ENCODE measurements around the gene NBPF20.
A peak's percentile ranks its signal among the peaks of the same experiment; 100 is the strongest.
"Not testable (repeated sequence)": the region's sequence is repeated elsewhere in the genome, so short reads cannot be mapped to it uniquely, and the experiment has no call there.

Gene NBPF20, protein sequence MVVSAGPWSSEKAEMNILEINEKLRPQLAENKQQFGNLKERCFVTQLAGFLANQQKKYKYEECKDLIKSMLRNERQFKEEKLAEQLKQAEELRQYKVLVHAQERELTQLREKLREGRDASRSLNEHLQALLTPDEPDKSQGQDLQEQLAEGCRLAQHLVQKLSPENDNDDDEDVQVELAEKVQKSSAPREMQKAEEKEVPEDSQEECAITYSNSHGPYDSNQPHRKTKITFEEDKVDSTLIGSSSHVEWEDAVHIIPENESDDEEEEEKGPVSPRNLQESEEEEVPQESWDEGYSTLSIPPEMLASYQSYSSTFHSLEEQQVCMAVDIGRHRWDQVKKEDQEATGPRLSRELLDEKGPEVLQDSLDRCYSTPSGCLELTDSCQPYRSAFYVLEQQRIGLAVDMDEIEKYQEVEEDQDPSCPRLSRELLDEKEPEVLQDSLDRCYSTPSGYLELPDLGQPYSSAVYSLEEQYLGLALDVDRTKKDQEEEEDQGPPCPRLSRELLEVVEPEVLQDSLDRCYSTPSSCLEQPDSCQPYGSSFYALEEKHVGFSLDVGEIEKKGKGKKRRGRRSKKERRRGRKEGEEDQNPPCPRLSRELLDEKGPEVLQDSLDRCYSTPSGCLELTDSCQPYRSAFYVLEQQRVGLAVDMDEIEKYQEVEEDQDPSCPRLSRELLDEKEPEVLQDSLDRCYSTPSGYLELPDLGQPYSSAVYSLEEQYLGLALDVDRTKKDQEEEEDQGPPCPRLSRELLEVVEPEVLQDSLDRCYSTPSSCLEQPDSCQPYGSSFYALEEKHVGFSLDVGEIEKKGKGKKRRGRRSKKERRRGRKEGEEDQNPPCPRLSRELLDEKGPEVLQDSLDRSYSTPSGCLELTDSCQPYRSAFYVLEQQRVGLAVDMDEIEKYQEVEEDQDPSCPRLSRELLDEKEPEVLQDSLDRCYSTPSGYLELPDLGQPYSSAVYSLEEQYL (N-terminal part only)

DNA sequence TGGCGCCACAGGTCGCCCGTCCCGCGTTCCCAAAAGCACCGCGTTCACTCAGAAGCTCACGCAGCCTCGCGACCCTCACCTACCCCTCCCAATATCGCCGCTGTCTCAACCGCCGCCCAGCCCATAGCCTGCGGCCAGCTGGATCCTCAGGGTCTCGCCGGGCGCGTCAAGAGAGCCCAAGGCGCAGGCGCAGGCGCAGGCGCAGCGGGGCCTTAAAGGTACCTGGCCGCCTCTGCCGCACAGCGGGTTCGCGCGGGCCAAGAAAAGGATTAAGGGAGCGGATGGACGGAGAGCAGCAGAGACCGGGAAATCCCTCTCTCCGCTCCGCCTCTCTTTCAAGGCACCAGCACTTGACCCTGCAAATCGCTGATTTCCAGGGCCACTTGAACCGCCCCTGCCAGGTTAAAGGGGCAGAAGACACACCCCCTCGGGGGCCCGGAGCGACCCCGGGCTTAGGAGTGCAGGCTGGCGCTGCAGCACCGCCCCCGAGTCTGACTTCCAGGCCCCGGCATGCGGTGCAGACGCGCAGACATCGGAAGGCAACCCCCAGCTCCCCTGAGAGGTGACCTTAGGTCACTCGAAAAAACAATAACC is at the start of gene NBPF20:
TSS of gene NBPF20 (minus strand) at position 168 of the 594 bp plus-strand sequence. CDS start 20,331 bp downstream, outside the sequence.
- DNase-seq, result peak; percentile 74

DNA sequence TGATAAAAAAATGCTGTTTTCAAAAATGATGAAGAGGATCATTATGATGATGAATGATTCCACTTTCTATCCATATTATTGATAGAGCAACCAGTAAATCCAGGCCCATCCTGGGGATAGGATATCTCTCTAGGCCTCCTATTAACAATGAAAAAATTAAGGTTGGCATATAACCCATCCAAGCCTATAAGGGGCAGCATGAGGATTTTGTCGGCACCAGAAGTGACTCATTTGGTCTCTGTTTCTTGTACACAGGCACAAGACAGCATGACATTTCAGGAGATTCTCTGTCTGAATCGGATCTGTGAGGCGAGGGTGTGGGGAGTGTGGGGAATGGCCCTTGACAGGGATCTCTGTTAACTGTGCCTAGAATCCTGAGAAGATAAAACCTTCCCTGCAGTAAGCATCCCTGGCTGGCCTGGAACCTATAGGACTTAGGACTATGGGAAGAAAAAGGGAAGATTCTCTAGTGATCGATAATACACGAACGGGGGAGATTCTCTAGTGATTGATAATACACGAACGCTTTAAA is 49.5 kb upstream of the NBPF20 start:
- not testable (repeated sequence) for DNase-seq

DNA sequence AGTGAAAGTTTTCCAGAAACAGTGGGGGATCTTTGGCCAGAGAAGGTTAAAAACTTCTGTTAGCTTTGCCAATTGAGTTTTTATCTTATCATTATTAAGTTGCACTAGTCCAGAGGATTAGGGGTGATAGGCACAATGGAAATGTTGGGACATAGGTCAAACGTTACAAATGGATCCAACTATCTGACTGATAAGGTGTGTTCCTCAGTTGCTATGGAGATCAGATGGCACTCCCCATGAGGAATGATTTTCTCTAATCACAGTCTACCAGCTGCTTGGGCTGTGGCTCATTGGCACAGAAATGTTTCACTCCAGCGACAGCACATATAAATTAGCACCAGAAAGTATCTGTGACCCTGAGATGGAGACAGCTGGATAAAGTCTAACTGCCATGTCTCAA is 47.3 kb upstream of the NBPF20 start:
- peak; percentile 62 for DNase-seq

DNA sequence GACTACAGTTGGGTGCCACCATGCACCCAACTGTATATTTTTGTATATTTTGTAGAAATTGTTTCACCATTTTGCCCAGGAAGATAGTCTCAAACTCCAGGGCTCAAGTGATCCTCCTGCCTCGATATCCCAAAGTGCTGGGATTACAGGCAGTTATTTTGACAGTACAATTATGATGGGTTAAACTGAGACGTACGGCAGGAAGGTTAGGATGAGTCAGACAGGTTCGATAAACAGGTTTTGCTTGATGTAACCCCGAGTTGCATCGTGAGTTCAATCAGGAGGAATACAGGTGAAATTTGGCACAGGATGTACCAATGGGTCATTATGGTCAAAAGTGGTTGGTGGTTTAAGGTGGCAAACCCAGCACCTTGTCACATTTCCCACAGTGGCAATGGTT is 46.0 kb upstream of the NBPF20 start:
- not testable (repeated sequence) for DNase-seq

DNA sequence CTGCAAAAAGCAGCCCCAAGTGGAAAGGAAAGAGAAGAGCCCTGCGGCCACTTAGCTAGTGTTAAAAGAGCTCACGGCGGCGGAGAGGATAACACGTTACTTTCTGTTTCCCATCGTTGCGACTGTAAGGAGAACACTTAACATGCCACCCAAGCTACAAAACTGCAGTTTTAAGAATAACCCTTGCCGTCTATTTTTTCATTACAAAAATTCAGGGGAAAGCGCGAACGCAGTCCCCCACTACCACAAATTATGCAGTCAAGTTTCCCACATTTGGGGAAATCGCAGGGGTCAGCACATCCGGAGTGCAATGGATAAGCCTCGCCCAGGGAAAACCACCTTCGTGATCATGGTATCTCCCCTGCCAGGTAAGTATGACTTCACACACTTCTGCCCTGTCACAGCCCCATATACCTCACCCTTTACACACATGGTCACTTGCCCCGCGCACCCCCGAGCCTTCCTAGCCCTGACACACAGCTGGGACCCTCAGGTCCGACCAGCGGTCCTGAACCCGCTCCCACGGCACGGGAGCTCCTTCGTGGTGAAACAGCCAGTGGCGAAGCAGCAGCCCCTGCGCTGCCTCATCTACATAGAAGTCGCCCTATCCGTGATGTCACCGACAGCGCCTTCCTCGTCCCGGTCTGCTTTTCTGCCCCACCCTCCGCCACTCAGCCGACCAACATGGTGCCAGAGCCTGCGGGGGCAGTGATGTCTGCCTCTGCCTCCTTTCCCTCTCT is 40.2 kb upstream of the NBPF20 start:
- peak; percentile 99 for DNase-seq

DNA sequence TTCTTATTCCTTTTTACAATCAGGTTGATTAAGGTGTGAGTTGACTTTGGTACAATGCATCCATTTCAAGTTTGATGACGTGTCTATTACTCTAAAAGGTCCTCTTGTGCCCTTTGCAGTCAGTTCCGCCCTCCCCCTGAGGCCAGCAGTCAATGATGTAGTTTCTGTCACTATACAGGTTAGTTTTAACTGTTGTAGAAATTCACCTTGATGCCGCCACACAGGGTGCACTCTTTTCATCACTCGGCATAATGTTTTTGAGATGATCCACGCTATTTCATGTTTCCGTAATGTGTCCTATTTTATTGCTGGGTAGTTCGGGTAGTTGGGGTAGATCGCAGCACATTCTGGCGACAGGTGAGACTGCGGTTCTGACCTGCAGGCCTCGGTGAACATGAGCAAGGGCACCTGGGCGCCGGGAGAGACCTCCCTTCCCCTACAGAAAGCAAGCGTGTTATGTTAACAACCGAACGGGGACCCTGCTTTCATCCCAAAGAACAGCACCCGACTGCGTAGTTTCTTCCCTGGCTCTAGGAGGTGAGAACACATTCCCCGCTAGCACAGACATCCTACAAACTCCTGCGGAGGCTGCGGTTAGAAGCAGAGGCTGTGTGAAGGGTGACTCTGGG is 39.4 kb upstream of the NBPF20 start:
- DNase-seq, result not testable (repeated sequence)

DNA sequence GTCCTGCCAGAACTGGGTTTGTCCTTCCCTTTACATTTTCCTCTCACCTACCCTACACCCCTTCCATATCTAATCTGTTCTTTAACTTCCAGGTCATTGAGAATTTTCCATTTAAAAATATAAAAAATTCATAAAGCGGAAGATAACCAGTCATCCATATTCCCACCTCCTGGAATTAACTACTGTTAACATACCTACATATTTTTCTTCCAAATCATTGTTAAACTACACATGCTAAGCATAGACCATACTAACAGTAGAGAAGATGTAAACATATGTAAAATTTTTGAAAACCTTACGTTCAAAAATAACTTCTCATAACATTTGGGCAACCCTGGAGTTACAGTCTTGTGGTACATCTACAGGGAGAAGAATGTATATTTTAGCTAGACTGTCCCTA is 38.6 kb upstream of the NBPF20 start:
- DNase-seq, result not testable (repeated sequence)

DNA sequence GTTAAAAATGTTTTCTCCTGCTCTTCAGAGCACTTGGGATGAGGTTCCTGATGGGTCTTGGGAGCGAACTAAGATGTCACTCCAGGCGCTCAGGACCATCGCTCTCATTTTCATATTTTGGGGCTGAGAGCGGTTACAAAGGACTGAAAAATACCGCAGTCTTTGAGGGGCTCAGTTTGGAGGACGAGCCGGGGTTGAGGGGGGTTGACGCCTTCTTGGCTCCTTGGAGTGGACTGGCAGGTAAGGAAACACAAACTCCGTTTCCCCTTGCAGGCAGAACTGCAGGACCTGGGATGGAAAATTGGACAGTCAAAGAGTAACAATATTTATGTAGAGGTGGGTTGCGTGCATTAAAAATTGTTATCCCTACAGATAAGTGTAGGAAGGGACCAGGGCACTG is 35.3 kb upstream of the NBPF20 start:
- not testable (repeated sequence) for DNase-seq

DNA sequence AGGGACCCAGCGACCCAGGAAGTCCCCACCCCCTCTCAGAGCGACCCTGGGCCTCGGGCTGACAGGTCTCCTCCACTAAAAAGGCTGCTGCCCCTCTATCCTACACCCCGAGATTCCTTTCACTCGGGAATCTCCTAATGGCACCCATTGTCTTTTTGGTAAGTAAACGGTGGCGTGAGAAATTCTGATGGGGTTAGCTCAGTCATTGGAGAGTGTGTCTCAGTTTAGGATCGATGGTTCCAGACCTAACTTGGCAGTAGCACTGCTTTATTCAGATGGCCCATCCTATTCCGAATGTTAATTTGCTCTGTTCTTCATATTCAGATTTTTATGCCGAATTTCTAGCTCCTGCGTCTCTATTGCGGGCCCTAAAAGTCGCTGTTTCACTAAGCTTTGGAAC is 34.6 kb upstream of the NBPF20 start:
- not testable (repeated sequence) for DNase-seq

DNA sequence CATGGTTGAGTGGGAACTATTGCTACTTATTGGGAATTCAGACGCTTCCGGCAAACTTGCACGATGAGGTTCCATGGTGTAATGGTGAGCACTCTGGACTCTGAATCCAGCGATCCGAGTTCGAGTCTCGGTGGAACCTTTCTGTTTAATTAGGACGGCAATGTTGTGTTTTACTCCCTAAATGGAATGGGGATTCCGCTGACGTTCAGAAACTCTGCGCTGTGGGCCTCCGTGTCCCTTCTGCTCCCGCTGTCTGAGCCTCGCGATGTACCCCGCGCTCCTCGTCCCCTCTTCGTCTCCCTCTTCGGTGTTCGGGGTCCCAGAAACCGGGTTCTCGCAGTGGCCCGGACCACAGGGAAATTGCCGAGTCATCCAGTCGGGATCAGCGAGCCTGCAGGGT is 34.2 kb upstream of the NBPF20 start:
- DNase-seq, result not testable (repeated sequence)

DNA sequence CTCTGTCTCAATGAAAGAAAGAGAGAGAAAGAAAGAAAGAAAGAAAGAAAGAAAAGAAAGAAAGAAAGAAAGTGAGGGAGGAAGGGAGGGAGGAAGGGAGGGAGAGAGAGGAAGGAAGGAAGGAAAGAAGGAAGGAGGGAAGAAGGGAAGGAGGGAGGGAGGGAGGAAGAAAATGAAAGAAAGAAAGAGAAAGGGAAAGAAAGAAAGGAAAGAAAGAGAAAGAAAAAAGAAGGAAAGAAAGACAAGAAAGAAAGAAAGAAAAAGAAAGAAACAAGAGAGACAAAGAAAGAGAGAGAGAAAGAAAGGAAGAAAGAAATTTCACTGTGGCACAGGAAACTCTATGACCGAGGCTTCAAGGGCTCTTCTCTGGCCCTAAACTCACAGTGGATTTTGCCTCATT is 33.7 kb upstream of the NBPF20 start:
- DNase-seq, result not testable (repeated sequence)

DNA sequence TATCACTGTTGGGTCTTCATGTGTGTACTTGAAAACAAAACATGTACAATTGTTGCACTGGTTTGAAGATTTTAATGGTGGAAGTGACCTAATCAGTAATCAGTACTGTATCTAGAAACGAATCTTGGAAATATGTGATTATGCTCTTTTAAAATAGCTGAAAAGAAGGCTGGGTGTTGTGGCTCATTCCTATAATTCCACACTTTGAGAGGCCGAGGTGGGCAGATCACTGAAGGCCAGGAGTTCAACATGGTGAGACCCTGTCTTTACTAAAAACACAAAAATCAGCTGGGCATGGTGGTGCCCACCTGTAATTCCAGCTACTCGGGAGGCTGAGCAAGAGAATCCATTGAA is 29.4 kb upstream of the NBPF20 start:
- not testable (repeated sequence) for DNase-seq

DNA sequence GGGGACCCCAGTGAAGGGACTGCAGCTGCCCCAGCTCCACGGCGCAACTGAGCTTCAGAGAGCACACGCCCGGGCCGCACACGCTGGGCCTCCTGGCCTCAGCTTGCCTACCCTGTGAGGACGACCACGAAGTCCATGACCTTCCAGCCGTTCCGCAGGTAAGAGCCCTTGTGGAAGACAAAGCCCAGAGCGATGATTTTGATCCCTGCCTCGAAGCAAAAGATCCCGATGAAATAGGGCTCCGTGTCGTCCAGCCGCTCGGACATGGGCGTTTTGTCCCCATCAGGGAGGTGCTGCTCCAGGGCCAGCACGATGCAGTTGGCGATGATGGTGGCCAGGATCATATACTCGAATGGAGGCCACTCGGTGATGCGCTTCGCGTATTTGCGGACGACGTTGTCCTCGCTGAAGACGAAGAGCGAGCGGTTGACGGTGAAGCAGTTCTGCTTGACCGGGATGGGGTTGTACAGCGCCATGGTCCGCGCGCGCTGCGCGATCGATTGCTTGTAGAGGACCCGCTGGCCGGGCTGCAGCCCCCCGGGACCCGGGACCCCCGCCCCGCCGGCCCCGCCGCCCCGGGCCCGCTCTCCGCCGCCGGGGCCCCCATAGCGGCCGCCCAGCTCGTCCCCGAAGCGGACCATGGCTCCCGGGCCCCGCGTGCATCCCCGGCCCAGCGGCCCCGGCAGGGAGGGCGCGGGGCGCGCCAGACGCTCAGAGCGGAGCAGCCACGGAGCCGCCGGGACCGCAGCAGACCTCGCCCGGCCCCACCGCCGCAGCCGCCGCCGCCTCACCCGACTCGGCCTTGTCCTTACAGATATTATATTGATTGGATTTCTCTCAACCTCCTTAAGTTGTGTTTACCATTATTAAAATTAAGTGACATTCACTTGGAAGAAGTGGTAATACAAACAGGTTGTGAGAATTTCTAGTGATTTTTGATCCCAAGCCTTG is 28.7 kb upstream of the NBPF20 start:
- DNase-seq, result not testable (repeated sequence)

DNA sequence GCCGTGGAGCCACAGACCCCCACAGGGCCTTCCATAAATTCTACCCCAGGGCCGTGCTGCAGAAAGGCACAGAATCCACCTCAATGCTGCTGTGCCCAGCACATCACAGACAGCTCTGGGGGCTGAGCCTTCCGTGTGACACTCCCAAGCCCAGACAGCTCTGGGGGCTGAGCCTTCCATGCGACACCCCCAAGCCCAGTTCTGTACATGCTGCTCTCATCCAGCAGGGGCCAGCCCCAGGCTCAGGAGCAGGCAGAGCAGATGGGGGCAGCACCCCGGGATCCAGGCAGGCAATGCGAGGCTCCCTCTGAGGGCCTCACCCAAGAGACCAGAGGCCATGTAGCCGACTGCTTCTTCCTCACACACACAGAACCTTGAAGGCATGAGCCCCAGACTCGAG is 27.1 kb upstream of the NBPF20 start:
- DNase-seq, result not testable (repeated sequence)

DNA sequence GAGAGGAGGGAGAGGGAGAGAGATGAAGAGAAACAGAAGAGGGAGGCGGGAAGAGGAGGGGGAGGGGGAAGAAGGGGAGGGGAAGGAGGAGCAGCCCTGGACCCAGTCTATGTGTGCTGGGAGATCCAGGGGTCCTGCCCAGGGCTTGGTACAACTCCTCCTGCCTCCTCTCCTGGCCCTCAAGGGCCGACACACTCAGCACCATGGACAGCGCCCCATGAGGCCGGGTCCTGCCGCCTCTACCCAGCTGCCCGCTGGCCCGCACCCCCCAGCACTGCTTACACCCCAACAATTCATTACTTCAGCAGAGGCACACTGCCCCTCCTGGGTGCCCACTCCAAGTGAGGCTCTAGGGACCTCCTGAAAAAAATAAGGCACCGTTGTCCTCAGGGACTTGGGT is 26.5 kb upstream of the NBPF20 start:
- peak; percentile 26 for DNase-seq

DNA sequence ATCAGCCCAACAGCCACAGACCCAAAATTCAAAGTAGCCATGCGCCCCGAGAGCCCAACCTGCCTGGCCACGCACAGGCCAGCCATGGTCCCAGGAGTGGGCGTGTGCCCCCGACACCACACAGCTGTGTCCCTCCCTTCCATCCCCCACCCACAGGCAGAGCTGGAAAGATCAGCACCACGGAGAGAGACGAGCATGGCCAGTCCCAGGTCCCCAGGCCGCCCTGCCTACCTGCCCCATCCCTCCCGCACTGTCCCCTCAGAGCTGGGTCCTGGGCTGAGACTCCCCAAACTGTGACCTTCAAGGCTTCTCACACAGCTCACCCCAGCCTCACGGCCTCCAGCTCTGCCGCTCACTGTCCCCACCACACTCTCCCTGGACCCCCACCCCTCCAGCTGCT is 19.8 kb upstream of the NBPF20 start:
- not testable (repeated sequence) for DNase-seq

DNA sequence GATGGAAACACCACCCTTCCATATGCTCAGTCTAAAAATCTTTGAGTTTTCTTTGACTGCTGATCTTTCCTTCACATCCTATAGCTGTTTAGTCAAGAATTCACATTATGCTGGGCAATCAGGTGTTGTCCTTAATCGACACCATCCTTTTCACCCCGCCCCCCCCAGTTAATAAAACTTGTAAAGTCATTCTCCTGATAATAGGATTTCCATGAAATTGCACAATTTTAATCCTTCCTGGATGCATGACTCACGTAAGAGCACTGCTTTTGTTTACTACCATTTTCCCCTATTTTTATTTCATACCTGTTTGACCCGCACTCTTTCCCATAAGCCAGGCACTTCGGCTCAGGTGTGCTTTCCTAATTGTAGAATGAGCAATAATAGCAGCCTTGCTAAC is 16.9 kb upstream of the NBPF20 start:
- not testable (repeated sequence) for DNase-seq

DNA sequence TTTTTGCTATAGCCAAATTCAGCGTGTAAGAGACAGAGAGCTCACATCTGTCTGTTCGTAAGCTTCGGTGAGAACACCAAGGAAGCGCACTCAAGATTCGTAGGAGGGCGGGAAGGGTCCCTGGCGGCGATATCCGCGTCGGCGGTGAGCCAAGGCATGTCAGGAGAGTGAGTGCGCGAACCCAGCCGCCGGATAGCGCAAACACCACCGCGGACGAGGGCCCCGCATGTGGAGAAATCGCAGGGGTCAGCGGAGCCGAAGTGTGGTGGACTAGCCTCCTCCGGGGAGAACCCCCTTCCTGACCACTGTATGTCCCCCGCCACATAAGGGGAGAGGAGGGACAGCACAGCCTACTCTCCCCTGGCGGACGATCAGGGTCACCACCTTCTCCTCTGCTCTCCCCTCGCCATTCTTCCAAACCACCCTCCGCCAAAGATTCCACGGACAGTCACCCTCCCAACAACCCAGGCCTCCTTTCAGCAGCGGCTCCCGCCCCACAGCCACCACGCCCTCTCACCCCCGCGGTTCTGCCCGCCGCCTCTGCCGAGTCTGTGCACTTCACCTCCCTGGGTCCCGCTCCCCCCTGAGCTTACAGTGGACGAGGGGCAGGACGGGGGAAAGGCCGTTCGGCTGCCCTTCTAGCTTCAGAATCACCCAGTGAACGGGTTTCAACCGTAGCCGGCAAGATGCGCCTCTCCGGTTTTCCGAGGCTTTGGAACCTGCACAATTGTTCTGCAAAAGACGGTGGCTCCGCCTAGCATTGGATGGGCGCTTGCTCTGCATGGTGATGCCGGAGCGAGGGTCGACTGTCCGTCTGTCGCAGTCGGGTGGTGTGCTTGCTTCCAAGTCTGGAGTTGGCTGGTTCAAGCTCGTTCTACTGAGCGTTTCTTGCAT is 6.2 kb upstream of the NBPF20 start:
- DNase-seq, result not testable (repeated sequence)

DNA sequence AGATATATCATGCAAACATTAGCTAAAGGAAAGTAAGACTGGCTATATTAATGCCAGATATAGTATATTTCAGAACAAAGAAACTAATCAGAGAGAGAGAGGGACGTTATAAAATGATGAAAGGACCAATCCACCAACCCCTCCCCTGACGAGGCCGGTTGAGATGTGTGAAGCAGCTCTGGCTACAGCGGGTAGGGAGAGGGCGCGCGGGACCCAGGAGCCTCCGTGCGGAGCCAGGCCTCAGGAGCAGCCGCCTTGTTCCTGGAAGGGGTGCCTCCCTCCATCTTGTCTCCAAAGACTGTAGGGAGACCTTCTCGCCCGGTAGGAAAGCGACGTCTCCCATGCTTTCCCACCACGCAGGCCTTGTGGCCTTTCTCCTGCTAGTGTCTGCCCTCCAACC is 5.4 kb upstream of the NBPF20 start:
- not testable (repeated sequence) for DNase-seq
